H7 (cell line): ENCODE data around the gene DDX51. TPM values are rescaled to one million over a fixed set of nuclear protein-coding genes. Genes with fewer than 3 reads are reported as not detected.

Experiments
- DNase-seq: peaks from one replicate; pipeline ENCODE4 v3.0.0; 2012
- H3K27me3 ChIP-seq: 2 replicates; pipeline ENCODE4 v1.6.0; 2011; ENCODE audit warnings: mild to moderate bottlenecking, low read length; ENCODE audit not compliant: control insufficient read depth, insufficient read depth
- H3K36me3 ChIP-seq: replicated peaks from 2 replicates; pipeline ENCODE4 v1.5.1; 2011; ENCODE audit warnings: low read length; ENCODE audit not compliant: control insufficient read depth, insufficient read depth
- H3K4me3 ChIP-seq: 2 replicates; pipeline ENCODE4 v1.5.1; 2011; ENCODE audit warnings: low read depth, mild to moderate bottlenecking, control low read depth, low read length, moderate library complexity; ENCODE audit not compliant: insufficient read depth
- total RNA-seq: library from RNA; depleted of rRNA; stranded (reverse); fragments of >200 nt; shearing (Covaris generic); gene quantifications from 2 replicates; pipeline ENCODE4 v1.2.3, GENCODE V29; 2014; rRNA removed

DDX51 gene
- total RNA-seq, 1 experiment from 2014 or later, result 16.1 TPM

GRCh38 chr12:132100306-132101065, 43.6 kb downstream of the DDX51 start:
- peaks cover 1% of the 10 kb centered on the region for H3K36me3 ChIP-seq
- DNase-seq, result no peak
- no peak overlapping the region for H3K4me3 ChIP-seq
- H3K27me3 ChIP-seq, result no peaks in the 10 kb centered on the region

GRCh38 chr12:132099739-132100138, 44.4 kb downstream of the DDX51 start:
- Histone ChIP-seq H3K36me3 (no peaks in the 10 kb centered on the region), H3K4me3 (no peak overlapping the region), H3K27me3 (no peaks in the 10 kb centered on the region)
- no peak for DNase-seq

- no peak overlapping the region for H3K4me3 ChIP-seq
Observed at GRCh38 chr12:132095520-132096409, 48.4 kb downstream of the DDX51 start.

GRCh38 chr12:132094269-132094891, 49.7 kb downstream of the DDX51 start:
- H3K4me3 ChIP-seq, result no peak overlapping the region
- peak; percentile 40 for DNase-seq
- no peaks in the 10 kb centered on the region for H3K27me3 ChIP-seq
- no peaks in the 10 kb centered on the region for H3K36me3 ChIP-seq

More at GRCh38 chr12:132095520-132096409, 48.4 kb downstream of the DDX51 start:
- Histone ChIP-seq H3K27me3 (no peaks in the 10 kb centered on the region), H3K36me3 (no peaks in the 10 kb centered on the region)
- DNase-seq, result no peak

GRCh38 chr12:132089407-132089910, 54.7 kb downstream of the DDX51 start:
- Histone ChIP-seq H3K36me3 (no peaks in the 10 kb centered on the region; the same call in 1 of the 2 replicates), H3K27me3 (no peaks in the 10 kb centered on the region), H3K4me3 (no peak overlapping the region)
- DNase-seq, result no peak

Other genes with a start within 250 kb of the DDX51 start
- 15.7 and 18.8 TPM in 2 replicates for gene ULK1, start 249.7 kb downstream of the DDX51 start, total RNA-seq
- 31.1 and 36.7 TPM in 2 replicates for gene PUS1, start 215.0 kb downstream of the DDX51 start, total RNA-seq
- 7.4 and 9.9 TPM in 2 replicates for gene EP400, start 194.4 kb downstream of the DDX51 start, total RNA-seq
- 26.0 and 29.1 TPM in 2 replicates for gene NOC4L, start 138 bp upstream of the DDX51 start, total RNA-seq
- gene GALNT9, start 185.3 kb upstream of the DDX51 start, total RNA-seq, result 0.44 and 0.45 TPM in 2 replicates